LNCaP clone FGC (cell line): ENCODE measurements around the gene CISTR.

Experiments
- DNase-seq: peaks from one replicate; pipeline ENCODE4 v3.0.0-alpha.2; 2011; ENCODE audit warnings: low read depth
- H3K4me3 ChIP-seq: 2 replicates; pipeline ENCODE4 v1.5.1; 2011; ENCODE audit warnings: mild to moderate bottlenecking, low read depth, low read length, control low read depth
- CTCF ChIP-seq: IDR thresholded peaks from 2 replicates; pipeline ENCODE4 v1.5.1; 2012; ENCODE audit warnings: mild to moderate bottlenecking; ENCODE audit not compliant: control insufficient read depth, insufficient read depth; ENCODE audit errors: extremely low read depth

Gene CISTR

GRCh38 chr12:53754188-53754585 is 2.4 kb upstream of the CISTR start:
- peak; percentile 91 for DNase-seq
- H3K4me3 ChIP-seq, result no peak overlapping the region
- TF ChIP-seq CTCF, result no peak

- TF ChIP-seq CTCF, result no peak
- no peak overlapping the region for H3K4me3 ChIP-seq
- no peak for DNase-seq
Observed at GRCh38 chr12:53752621-53753020, 842 bp upstream of the CISTR start.

GRCh38 chr12:53752192-53752601 is 418 bp upstream of the CISTR start:
- no peak for DNase-seq
- H3K4me3 ChIP-seq, result no peak overlapping the region
- TF ChIP-seq CTCF, result no peak

GRCh38 chr12:53750812-53751335 is 905 bp downstream of the CISTR start:
- TF ChIP-seq CTCF, result no peak
- no peak overlapping the region for H3K4me3 ChIP-seq
- DNase-seq, result no peak

GRCh38 chr12:53749986-53750811 is 1.6 kb downstream of the CISTR start:
- DNase-seq, result no peak
- TF ChIP-seq CTCF, result no peak
- no peak overlapping the region for H3K4me3 ChIP-seq

GRCh38 chr12:53748072-53748840 is 3.5 kb downstream of the CISTR start:
- DNase-seq, result no peak
- no peak for TF ChIP-seq CTCF
- H3K4me3 ChIP-seq, result no peak overlapping the region
